Measurements from ENCODE around the gene OR2H1.

OR2H1 gene

DNA sequence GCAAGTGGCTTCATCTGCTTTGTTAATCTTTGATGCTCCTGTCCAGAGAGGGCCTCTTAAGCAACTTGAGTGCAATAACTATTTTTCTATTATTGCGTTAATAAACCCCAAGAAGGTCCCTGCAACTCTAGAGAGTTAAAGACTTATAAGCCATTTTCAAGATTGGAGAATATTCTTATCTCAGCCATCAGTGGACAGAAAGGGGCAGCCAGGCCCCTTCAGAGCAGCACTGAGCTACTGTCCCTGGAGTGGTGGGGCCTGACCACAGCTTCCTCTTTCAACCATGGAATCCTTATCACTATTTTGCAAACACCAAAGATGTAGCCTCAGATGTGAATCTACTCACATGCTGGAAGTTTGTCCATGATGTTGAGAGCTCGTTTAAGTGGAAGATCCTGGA is 33.6 kb downstream of the OR2H1 start:
- no peaks in the 10 kb centered on the region for H3K4me1 ChIP-seq (ENCODE audit: insufficient read depth, low read length, severe bottlenecking)
- H3K27me3 ChIP-seq (ENCODE audit: insufficient read depth, low read length): no peaks in the 10 kb centered on the region
- H3F3A ChIP-seq (ENCODE audit: insufficient read depth, low read length): no peaks in the 10 kb centered on the region
- H3K9me2 ChIP-seq (ENCODE audit: low read depth, low read length): no peaks in the 10 kb centered on the region
- H3K4me2 ChIP-seq (ENCODE audit: low read length): no peak overlapping the region
- no peaks in the 10 kb centered on the region for H3K9me3 ChIP-seq (ENCODE audit: low read length)
- no peak overlapping the region for H3K4me3 ChIP-seq (ENCODE audit: low read depth, low read length, poor library complexity, severe bottlenecking)
- no peaks in the 10 kb centered on the region for H3K36me3 ChIP-seq (ENCODE audit: insufficient read depth, low read length)
- no peak overlapping the region for H2AFZ ChIP-seq (ENCODE audit: low read length)
- H3K9ac ChIP-seq (ENCODE audit: low read length): no peak overlapping the region
- H3K79me2 ChIP-seq (ENCODE audit: insufficient read depth, low read length): no peaks in the 10 kb centered on the region
- no peak overlapping the region for H3K27ac ChIP-seq (ENCODE audit: low read depth, low read length, poor library complexity, severe bottlenecking)
- H4K20me1 ChIP-seq (ENCODE audit: insufficient read depth, low read length): no peaks in the 10 kb centered on the region
- TF ChIP-seq, protein P1, sequence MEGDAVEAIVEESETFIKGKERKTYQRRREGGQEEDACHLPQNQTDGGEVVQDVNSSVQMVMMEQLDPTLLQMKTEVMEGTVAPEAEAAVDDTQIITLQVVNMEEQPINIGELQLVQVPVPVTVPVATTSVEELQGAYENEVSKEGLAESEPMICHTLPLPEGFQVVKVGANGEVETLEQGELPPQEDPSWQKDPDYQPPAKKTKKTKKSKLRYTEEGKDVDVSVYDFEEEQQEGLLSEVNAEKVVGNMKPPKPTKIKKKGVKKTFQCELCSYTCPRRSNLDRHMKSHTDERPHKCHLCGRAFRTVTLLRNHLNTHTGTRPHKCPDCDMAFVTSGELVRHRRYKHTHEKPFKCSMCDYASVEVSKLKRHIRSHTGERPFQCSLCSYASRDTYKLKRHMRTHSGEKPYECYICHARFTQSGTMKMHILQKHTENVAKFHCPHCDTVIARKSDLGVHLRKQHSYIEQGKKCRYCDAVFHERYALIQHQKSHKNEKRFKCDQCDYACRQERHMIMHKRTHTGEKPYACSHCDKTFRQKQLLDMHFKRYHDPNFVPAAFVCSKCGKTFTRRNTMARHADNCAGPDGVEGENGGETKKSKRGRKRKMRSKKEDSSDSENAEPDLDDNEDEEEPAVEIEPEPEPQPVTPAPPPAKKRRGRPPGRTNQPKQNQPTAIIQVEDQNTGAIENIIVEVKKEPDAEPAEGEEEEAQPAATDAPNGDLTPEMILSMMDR (IDR thresholded peaks at IDR 0.05; ENCODE audit: low read length): no peak
- TF ChIP-seq EZH2 (IDR thresholded peaks at IDR 0.05; ENCODE audit: borderline replicate concordance, low read length): no peak

DNA sequence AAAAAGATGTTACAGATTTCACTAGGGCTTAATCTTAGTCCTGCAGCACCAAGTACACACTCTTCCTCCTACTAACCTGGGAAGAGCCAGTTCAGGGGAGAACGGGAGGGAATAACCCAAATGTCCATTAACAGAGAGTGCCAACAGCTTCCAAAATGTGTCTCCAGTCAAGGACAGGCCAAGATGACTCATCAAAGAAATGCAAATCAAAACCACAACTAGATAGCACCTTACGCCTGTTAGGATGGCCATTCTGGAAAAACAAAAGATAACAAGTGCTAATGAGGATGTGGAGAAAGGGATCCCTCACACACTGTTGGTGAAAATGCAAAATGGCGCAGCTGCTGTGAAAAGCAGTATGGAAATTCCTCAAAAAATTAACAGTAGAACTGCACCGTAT is 34.6 kb downstream of the OR2H1 start:
- no peaks in the 10 kb centered on the region for H3K27me3 ChIP-seq (ENCODE audit: insufficient read depth, low read length)
- no peaks in the 10 kb centered on the region for H4K20me1 ChIP-seq (ENCODE audit: insufficient read depth, low read length)
- no peak overlapping the region for H3K27ac ChIP-seq (ENCODE audit: low read depth, low read length, poor library complexity, severe bottlenecking)
- TF ChIP-seq, protein P1 (IDR thresholded peaks at IDR 0.05; ENCODE audit: low read length): no peak
- TF ChIP-seq EZH2 (IDR thresholded peaks at IDR 0.05; ENCODE audit: borderline replicate concordance, low read length): no peak
- H3K9me3 ChIP-seq (ENCODE audit: low read length): no peaks in the 10 kb centered on the region
- no peak overlapping the region for H2AFZ ChIP-seq (ENCODE audit: low read length)
- H3K4me2 ChIP-seq (ENCODE audit: low read length): no peak overlapping the region
- no peaks in the 10 kb centered on the region for H3K4me1 ChIP-seq (ENCODE audit: insufficient read depth, low read length, severe bottlenecking)
- H3K4me3 ChIP-seq (ENCODE audit: low read depth, low read length, poor library complexity, severe bottlenecking): no peak overlapping the region
- H3K9me2 ChIP-seq (ENCODE audit: low read depth, low read length): no peaks in the 10 kb centered on the region
- H3K79me2 ChIP-seq (ENCODE audit: insufficient read depth, low read length): no peaks in the 10 kb centered on the region
- H3K9ac ChIP-seq (ENCODE audit: low read length): no peak overlapping the region
- H3F3A ChIP-seq (ENCODE audit: insufficient read depth, low read length): no peaks in the 10 kb centered on the region
- H3K36me3 ChIP-seq (ENCODE audit: insufficient read depth, low read length): no peaks in the 10 kb centered on the region

DNA sequence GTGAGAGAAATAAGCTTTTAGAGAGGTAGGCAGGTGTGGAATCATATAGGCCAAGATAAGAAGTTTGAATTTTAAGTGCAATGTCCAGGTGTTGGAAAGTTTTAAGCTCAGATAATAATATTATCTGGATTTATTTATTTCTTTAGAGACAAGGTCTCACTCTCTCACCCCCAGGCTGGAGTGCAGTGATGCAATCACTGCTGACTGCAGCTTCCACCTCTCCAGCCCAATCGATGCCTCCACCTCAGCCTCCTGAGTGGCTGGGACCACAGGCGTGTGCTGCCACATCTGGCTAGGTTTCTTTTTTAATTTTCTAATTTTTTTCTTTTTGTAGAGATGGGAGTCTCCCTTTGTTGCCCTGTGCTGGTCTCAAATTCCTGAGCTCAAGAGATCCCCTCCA is 36.3 kb downstream of the OR2H1 start:
- H3K27ac ChIP-seq (ENCODE audit: low read depth, low read length, poor library complexity, severe bottlenecking): no peak overlapping the region
- no peaks in the 10 kb centered on the region for H3F3A ChIP-seq (ENCODE audit: insufficient read depth, low read length)
- no peaks in the 10 kb centered on the region for H4K20me1 ChIP-seq (ENCODE audit: insufficient read depth, low read length)
- no peaks in the 10 kb centered on the region for H3K4me1 ChIP-seq (ENCODE audit: insufficient read depth, low read length, severe bottlenecking)
- no peaks in the 10 kb centered on the region for H3K79me2 ChIP-seq (ENCODE audit: insufficient read depth, low read length)
- H2AFZ ChIP-seq (ENCODE audit: low read length): no peak overlapping the region
- no peaks in the 10 kb centered on the region for H3K27me3 ChIP-seq (ENCODE audit: insufficient read depth, low read length)
- no peak overlapping the region for H3K9ac ChIP-seq (ENCODE audit: low read length)
- no peak overlapping the region for H3K4me3 ChIP-seq (ENCODE audit: low read depth, low read length, poor library complexity, severe bottlenecking)
- TF ChIP-seq EZH2 (IDR thresholded peaks at IDR 0.05; ENCODE audit: borderline replicate concordance, low read length): no peak
- TF ChIP-seq, protein P1 (IDR thresholded peaks at IDR 0.05; ENCODE audit: low read length): no peak
- H3K9me3 ChIP-seq (ENCODE audit: low read length): no peaks in the 10 kb centered on the region
- no peak overlapping the region for H3K4me2 ChIP-seq (ENCODE audit: low read length)
- no peaks in the 10 kb centered on the region for H3K9me2 ChIP-seq (ENCODE audit: low read depth, low read length)
- H3K36me3 ChIP-seq (ENCODE audit: insufficient read depth, low read length): no peaks in the 10 kb centered on the region
